HepG2 (cell line): ENCODE results near the gene FAM219B. TPM values are rescaled to one million over a fixed set of nuclear protein-coding genes. Genes with fewer than 3 reads are reported as not detected.

Experiments used
- ATF3 ChIP-seq: sonication (generic); formaldehyde crosslinking; IDR thresholded peaks from 2 replicates; pipeline ENCODE4 v1.4.0; 2020; ENCODE audit warnings: missing genetic modification reagents
- CREB1 ChIP-seq, 2 experiments: fragments of 450-650 bp in 1 of 2; IDR thresholded peaks; 2 replicates each; pipeline ENCODE4 v1.6.1; 2016 to 2017; ENCODE audit warnings: control low read depth in 1 of 2, mild to moderate bottlenecking in 1 of 2, missing compliant biosample characterization in 1 of 2, missing genetic modification characterization in 1 of 2
- PHF5A ChIP-seq: IDR thresholded peaks from one replicate; pipeline ENCODE4 v1.6.1; 2018; ENCODE audit warnings: low read depth, missing genetic modification reagents; ENCODE audit not compliant: unreplicated experiment
- RAD51 ChIP-seq: fragments of 450-650 bp; IDR thresholded peaks from 2 replicates; pipeline ENCODE4 v1.6.1; 2016; ENCODE audit warnings: borderline replicate concordance
- RARA ChIP-seq: IDR thresholded peaks from 2 replicates; pipeline ENCODE4 v1.6.1; 2016; ENCODE audit warnings: missing genetic modification reagents, missing compliant biosample characterization
- TCF7L2 ChIP-seq: IDR thresholded peaks from 2 replicates; pipeline ENCODE4 v1.6.1; 2011; ENCODE audit warnings: mild to moderate bottlenecking, low read depth, low read length, moderate library complexity
- YEATS4 ChIP-seq: sonication (generic); formaldehyde crosslinking; IDR thresholded peaks from 2 replicates; pipeline ENCODE4 v1.4.0; 2020; ENCODE audit warnings: missing genetic modification reagents, borderline replicate concordance
- ZBTB14 ChIP-seq: sonication (generic); formaldehyde crosslinking; IDR thresholded peaks from 2 replicates; pipeline ENCODE4 v1.4.0; 2020; ENCODE audit warnings: missing genetic modification reagents
- ZFP36L2 ChIP-seq: sonication (generic); formaldehyde crosslinking; IDR thresholded peaks from 2 replicates; pipeline ENCODE4 v1.4.0; 2020; ENCODE audit warnings: missing genetic modification reagents
- ZNF160 ChIP-seq: sonication (generic); formaldehyde crosslinking; IDR thresholded peaks from 2 replicates; pipeline ENCODE4 v1.8.0; 2022; ENCODE audit warnings: mild to moderate bottlenecking, inconsistent platforms, missing genetic modification reagents
- ZNF629 ChIP-seq: sonication (generic); formaldehyde crosslinking; conservative IDR thresholded peaks from 2 replicates; pipeline ENCODE4 v1.5.0; 2020; ENCODE audit warnings: missing genetic modification reagents
- ZNF83 ChIP-seq: sonication (generic); formaldehyde crosslinking; IDR thresholded peaks from 2 replicates; pipeline ENCODE4 v1.4.0; 2020; ENCODE audit warnings: missing genetic modification reagents, mild to moderate bottlenecking, borderline replicate concordance
- polyA plus RNA-seq, 8 experiments: library from polyadenylated mRNA; depleted of rRNA in 3 of 8; stranded (reverse) in 7 of 8; unstranded in 1 of 8; fragments of >200 nt; fragmentation: Illumina TruSeq in 4 of 8; extraction: Trizol in 4 of 8; gene quantifications; 2 replicates each; pipeline versions ENCODE4 v1.2.1 to v1.2.3, GENCODE V29; 2011 to 2016; ENCODE audit warnings: low read depth in 4 of 8, missing spikeins in 1 of 8, mixed read lengths in 1 of 8; ENCODE audit not compliant: insufficient read depth in 1 of 8
- total RNA-seq, 5 experiments: library from RNA; depleted of rRNA; stranded (reverse); fragments of >200 nt; fragmentation: Illumina TruSeq; extraction: Trizol; gene quantifications; 2 replicates each; pipeline ENCODE4 v1.2.3, GENCODE V29; 2016; ENCODE audit warnings: low read depth in 1 of 5
- TF ChIP-seq, protein P1 (sequence below): sonication (generic); formaldehyde crosslinking; IDR thresholded peaks from 2 replicates; pipeline ENCODE4 v1.4.0; 2020; ENCODE audit warnings: mild to moderate bottlenecking, missing genetic modification reagents
- TF ChIP-seq, protein P2 (sequence below): sonication (generic); formaldehyde crosslinking; IDR thresholded peaks from 2 replicates; pipeline ENCODE4 v1.4.0; 2020; ENCODE audit warnings: mild to moderate bottlenecking, missing genetic modification reagents, borderline replicate concordance
- TF ChIP-seq, protein P3 (sequence below): sonication (generic); formaldehyde crosslinking; IDR thresholded peaks from 2 replicates; pipeline ENCODE4 v1.4.0; 2020; ENCODE audit warnings: mild to moderate bottlenecking, missing genetic modification reagents
- TF ChIP-seq, protein P4 (sequence below): sonication (generic); formaldehyde crosslinking; IDR thresholded peaks from 2 replicates; pipeline ENCODE4 v1.5.0; 2020; ENCODE audit warnings: missing genetic modification reagents, mild to moderate bottlenecking, borderline replicate concordance

The FAM219B gene
- total and polyA plus RNA-seq, 2 of the 13 experiments (the other 11 are each of a cell fraction or from before 2014, with no cell fraction given), result 36.6 to 50.2 TPM

GRCh38 chr15:74889390-74889882 is 17.2 kb downstream of the FAM219B start (continued):
- TF ChIP-seq TCF7L2 (no peak), ZBTB14 (CRISPR knock-in tag) (no peak), RAD51 (no peak), CREB1 (IDR thresholded peaks at IDR 0.05) (no peak), CREB1 (CRISPR knock-in tag; IDR thresholded peaks at IDR 0.05) (no peak), ATF3 (CRISPR knock-in tag) (no peak), ZFP36L2 (CRISPR knock-in tag) (no peak), RARA (CRISPR knock-in tag) (no peak), ZNF629 (CRISPR knock-in tag) (no peak), YEATS4 (no peak), ZNF83 (CRISPR knock-in tag) (no peak), PHF5A (CRISPR knock-in tag) (no peak), ZNF160 (CRISPR knock-in tag) (no peak)
- TF ChIP-seq, protein P1, sequence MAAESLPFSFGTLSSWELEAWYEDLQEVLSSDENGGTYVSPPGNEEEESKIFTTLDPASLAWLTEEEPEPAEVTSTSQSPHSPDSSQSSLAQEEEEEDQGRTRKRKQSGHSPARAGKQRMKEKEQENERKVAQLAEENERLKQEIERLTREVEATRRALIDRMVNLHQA, result no peak
- TF ChIP-seq, protein P2, sequence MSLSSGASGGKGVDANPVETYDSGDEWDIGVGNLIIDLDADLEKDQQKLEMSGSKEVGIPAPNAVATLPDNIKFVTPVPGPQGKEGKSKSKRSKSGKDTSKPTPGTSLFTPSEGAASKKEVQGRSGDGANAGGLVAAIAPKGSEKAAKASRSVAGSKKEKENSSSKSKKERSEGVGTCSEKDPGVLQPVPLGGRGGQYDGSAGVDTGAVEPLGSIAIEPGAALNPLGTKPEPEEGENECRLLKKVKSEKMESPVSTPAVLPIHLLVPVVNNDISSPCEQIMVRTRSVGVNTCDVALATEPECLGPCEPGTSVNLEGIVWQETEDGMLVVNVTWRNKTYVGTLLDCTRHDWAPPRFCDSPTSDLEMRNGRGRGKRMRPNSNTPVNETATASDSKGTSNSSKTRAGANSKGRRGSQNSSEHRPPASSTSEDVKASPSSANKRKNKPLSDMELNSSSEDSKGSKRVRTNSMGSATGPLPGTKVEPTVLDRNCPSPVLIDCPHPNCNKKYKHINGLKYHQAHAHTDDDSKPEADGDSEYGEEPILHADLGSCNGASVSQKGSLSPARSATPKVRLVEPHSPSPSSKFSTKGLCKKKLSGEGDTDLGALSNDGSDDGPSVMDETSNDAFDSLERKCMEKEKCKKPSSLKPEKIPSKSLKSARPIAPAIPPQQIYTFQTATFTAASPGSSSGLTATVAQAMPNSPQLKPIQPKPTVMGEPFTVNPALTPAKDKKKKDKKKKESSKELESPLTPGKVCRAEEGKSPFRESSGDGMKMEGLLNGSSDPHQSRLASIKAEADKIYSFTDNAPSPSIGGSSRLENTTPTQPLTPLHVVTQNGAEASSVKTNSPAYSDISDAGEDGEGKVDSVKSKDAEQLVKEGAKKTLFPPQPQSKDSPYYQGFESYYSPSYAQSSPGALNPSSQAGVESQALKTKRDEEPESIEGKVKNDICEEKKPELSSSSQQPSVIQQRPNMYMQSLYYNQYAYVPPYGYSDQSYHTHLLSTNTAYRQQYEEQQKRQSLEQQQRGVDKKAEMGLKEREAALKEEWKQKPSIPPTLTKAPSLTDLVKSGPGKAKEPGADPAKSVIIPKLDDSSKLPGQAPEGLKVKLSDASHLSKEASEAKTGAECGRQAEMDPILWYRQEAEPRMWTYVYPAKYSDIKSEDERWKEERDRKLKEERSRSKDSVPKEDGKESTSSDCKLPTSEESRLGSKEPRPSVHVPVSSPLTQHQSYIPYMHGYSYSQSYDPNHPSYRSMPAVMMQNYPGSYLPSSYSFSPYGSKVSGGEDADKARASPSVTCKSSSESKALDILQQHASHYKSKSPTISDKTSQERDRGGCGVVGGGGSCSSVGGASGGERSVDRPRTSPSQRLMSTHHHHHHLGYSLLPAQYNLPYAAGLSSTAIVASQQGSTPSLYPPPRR (CRISPR knock-in tag), result no peak
- TF ChIP-seq, protein P3, sequence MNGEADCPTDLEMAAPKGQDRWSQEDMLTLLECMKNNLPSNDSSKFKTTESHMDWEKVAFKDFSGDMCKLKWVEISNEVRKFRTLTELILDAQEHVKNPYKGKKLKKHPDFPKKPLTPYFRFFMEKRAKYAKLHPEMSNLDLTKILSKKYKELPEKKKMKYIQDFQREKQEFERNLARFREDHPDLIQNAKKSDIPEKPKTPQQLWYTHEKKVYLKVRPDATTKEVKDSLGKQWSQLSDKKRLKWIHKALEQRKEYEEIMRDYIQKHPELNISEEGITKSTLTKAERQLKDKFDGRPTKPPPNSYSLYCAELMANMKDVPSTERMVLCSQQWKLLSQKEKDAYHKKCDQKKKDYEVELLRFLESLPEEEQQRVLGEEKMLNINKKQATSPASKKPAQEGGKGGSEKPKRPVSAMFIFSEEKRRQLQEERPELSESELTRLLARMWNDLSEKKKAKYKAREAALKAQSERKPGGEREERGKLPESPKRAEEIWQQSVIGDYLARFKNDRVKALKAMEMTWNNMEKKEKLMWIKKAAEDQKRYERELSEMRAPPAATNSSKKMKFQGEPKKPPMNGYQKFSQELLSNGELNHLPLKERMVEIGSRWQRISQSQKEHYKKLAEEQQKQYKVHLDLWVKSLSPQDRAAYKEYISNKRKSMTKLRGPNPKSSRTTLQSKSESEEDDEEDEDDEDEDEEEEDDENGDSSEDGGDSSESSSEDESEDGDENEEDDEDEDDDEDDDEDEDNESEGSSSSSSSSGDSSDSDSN (CRISPR knock-in tag), result no peak
- TF ChIP-seq, protein P4, sequence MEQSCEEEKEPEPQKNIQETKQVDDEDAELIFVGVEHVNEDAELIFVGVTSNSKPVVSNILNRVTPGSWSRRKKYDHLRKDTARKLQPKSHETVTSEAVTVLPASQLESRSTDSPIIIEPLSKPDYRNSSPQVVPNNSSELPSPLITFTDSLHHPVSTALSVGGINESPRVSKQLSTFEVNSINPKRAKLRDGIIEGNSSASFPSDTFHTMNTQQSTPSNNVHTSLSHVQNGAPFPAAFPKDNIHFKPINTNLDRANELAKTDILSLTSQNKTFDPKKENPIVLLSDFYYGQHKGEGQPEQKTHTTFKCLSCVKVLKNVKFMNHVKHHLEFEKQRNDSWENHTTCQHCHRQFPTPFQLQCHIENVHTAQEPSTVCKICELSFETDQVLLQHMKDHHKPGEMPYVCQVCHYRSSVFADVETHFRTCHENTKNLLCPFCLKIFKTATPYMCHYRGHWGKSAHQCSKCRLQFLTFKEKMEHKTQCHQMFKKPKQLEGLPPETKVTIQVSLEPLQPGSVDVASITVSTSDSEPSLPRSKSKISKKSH (CRISPR knock-in tag), result no peak
